Activated gamma-delta T cell treated with Interleukin-2 at 50 U/mL for 16 hours (primary cell): ENCODE data around the gene PRM3.

ENCODE experiments used
- DNase-seq: peaks from one replicate; pipeline ENCODE4 v3.0.0-alpha.2; 2020

Gene PRM3

DNA sequence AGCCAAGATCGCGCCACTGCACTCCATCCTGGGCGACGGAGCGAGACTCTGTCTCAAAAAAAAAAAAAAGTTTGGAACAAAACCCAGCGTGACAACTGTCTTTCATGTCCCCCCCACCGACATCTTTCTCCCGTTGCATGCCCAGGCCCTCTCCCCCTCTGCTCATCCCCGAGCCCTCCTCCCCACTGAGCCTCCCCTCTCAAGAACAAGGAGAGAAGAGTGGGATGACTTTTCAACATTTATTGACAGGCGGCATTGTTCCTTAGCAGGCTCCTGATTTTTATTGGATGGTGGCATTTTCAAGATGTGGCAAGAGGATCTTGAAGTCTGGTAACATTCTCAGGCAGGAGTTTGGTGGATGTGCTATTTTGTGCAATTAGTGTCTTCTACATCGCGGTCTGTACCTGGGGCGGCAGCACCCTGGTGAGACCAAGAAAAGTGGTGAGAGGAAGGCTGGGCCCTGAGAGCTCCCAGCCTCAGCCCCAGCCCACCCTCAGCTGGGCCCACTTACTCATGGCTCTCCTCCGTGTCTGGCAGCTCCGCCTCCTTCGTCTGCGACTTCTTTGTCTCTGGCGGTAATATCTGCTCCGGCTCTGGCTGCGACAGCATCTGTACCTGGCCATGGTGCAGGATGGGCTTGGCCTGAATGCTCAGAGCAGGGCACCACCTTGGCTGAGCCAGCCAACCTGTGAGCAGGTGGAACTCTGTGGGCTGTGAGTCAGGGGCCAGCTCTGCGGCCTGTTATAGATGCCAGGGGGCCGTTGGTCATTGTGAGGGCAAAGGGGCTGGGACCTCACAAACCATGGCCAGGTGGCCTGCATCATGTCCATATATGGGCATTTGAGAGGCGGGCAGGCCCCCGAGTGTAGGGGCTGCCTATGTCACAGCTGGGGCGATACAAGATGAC, 7.4 kb upstream of the PRM3 start, which contains the start of gene PRM1:
TSS of gene PRM1 (minus strand) at position 715 of the 907 bp plus-strand sequence. CDS start at position 623, 92 bp downstream.
- no peak for DNase-seq

DNA sequence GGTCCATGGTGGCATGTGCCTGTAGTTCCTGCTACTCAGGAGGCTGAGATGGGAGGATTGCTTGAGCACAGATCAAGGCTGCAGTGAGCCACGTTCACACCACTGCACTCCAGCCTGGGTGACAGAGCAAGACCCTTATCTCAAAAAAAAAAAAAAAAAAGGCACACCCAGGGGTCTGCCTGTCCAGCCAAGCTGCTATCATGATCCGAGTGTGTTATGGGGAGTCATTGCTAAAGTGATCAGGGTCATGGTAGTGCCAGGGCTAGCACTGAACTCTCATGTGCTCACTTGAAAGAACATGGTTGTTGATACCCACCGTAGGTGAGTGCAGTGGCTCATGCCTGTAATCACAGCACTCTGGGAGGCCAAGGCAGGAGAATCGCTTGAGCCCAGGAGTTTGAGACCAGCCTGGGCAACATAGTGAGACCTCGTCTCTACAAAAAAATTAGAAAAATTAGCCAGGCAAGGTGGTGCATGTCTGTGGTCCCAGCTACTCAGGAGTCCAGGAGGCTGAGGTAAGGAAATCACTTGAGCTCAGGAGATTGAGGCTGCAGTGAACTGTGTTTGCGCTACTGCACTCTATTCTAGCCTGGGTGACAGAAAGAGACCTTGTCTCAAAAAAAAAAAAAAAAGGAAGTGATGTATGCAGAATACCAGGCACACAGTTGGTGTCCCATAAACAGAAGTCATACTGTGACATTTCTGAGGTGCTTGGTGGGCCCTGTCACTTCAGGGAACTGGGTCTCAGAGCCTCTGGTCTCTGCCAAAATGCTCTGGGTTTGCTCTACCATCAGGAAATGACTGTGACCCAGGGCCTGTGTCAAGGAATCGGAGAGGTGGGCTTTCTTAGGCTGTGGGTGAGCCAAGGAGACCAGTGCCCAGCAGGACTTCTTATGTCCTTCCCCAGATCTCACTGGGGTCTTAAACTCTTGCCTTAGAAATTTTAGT, 5.5 kb upstream of the PRM3 start:
- no peak for DNase-seq

DNA sequence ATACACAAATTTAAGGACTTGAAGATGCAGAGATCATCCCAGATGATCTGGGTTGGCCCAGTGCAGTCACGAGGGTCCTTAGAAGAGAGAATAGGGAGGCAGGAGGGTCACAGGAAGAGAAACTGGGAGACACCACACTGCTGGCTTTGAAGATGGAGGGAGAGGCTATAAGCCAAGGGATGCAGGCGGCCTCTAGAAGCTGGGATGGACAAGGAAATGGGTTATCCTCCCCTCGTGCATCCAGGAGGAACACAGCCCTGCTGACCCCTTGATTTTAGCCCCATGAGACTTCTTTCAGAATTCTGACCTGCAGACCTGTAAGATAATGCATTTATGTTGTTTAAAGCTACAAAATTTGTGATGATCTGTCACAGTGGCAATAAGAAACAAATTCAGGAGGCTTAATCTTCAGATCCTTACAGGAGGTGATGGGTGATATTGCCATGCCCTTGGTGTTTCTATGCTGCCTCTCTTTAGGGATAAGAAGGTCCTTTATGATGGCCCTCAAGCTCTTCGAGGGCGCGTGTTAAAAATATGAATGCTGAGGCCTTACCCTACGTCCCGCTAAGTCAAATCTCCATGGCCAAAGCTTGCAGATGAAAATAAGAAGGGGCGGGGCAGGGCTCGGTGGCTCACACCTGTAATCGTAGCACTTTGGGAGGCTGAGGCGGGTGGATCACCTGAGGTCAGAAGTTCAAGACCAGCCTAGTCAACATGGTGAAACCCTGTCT, 4.3 kb upstream of the PRM3 start:
- no peak for DNase-seq

DNA sequence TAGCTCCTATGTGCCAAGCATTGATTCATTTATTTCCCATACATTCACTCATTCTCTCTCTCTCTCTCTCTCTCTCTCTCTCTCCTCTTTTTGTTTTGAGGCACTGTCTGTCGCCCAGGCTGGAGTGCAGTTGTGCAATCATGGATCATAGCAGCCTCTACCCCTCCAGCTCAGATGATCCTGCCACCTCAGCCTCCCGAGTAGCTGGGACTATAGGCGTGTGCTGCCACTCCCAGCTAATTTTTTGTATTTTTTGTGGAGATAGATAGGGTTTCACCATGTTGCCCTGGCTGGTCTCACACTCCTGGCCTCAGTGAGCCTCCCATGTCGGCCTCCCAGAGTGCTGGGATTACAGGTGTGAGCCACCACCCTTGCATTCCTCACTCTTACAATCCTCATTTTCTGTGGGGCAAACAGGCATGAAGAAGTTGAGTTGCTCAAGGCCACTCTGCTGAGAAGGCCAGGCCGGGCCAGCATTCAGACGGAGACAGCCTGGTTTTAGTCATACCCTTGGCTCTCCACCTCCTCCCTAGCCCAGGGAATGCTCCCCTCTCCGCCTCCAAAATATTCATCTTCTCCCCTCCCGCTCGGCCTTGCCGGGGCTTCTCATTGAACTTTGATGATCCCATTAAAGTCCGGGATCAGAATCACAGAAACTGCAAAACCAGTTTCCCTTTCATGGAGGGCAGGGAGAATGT, 3.6 kb upstream of the PRM3 start:
- no peak for DNase-seq

DNA sequence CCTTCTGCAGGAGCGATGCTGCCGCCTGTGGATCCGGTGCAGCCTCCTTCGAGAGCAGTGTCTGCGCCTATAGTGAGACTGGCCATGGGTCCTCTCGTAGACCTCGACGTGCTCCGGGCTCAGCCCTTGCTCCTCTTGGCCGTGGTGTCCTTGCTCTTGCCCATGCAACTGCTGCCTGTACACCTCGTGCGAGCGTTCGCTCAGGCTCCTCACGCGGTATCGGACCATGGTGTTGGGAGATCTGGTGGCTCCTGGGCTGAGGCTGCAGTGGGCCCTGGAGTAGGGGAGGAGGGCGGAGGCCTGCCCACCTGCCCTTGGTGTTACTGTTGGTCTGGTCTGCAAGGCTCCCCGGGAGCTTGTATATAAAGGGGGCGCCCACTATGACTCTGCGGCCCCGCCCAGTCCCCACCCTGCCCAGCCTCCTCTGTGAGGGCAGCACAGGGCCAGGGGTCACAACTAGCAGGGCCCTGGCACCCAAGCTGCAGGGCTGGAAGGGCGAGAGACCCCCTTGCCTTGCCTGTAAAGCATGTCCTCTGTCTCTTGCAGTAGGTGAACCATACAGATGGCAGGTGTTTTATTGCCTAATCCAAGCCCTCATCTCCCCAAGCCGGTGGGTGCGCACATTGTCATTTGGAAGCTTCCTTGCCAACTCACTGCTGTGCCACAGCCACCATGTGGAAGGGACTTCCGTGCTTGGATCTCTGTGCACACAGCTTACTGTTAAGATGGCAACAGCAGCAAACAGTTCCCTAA, 2.9 kb upstream of the PRM3 start, which contains the start of gene PRM2:
TSS of gene PRM2 (minus strand) at position 338 of the 753 bp plus-strand sequence. CDS start at position 228, 110 bp downstream.
- no peak for DNase-seq

DNA sequence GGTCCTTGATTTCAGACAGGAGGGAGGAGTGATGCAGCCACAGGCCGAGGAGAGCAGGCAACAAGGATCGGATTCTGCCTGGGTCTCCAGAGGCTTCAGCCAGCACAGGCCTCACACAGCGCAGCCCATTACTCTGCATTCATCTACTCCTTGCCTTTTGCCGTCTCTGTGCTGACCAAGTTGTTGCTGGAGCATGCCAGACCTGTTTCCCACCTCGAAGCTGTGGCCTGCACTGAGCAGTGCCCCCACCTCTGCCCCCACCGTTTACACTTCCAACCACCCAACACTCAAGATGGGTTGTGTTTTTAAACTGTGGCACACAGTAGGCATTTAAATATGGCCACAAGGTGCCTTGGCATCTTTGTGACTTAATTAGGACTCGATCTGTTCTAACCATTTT, 1.5 kb upstream of the PRM3 start:
- DNase-seq = no peak

DNA sequence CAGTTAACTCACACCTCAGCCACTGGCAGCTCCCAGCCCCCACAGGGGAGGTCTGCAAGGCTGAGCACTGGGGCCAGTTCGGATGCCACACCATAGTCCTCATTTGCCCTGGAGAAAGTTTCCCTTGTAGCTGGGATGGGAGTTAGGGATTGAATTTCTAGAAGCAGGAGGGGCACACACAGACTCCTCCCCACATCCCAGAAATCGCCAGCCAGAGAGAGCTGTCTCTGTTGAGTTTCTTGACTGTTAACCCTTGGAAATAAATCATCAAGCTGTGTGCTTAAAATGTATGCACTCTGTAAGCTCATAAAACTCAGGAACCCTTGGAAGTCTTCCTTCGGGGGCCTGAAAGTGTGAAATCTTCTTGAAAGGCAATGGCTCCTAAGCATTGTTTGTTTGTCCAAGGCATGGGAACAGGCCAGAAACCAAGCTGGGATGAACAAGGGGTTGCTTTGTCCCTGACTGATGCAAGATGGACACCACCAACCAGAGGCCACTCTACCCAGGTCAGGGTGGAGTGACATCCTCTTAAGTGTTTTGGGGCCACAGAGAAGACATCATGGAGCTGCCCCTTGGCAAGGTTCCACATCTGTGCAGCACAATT, 394 bp upstream of the PRM3 start:
- no peak for DNase-seq

DNA sequence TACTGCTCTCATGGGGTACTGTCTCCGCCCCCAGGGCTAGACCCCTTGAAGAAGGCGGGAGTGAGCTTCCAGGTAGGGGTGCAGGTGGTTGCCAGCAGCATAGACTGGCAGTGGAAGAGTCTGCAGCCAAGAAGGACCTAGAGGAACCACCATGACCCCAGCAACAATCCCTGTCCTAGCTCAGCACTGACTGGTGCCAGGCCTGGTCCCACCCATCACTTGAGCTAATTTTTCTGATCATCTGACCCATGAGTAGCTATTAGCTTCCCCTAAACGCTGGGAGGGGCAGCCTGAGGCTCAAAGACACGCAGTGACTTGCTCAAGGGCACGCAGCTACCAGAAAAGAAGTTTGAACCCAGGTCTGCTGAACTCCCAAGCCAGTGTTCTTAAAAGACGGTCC, 945 bp downstream of the PRM3 start:
- DNase-seq = no peak

DNA sequence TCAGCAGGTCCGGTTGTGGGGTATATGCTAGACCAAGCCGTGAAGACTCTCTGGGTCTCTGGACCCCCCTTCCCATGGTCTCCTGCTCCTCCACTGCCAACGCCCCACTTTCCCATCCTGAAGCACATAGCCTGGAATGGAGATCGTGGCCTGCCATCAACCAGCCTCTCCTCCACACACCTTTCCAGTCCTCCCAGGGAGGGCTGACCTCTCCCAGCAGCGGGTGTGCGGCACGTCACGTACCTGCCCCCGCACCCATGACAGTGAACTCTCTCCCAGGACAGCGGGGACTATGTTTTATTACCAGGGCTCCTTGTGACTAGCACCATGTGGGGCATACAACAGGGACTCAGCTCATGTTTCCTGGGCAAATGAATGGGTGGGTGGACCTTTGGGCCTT, 1.8 kb downstream of the PRM3 start:
- DNase-seq = no peak

DNA sequence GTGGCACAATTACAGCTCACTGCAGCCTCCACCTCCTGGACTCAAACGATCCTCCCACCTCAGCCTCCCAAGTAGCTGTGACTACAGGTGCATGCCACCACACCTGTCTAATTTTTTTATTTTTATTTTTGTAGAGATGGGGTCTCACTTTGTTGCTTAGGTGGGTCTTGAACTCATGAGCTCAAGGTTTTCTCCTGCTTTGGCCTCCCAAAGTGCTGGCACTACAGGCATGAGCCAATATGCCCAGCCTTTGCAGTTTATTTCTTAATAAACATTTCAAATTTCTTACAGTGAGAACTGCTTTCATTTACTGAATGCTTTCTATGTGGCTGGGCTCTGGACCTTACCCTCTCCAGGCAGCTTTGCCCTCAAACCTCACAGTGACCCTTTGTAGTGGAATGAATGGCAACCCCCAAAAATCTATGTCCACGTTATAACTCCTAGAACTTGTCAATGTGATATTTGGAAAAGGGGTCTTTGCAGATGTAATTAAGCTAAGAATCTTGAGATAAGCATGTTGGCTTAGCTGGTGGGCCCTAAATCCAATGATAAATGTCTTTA, 2.7 kb downstream of the PRM3 start:
- no peak for DNase-seq

DNA sequence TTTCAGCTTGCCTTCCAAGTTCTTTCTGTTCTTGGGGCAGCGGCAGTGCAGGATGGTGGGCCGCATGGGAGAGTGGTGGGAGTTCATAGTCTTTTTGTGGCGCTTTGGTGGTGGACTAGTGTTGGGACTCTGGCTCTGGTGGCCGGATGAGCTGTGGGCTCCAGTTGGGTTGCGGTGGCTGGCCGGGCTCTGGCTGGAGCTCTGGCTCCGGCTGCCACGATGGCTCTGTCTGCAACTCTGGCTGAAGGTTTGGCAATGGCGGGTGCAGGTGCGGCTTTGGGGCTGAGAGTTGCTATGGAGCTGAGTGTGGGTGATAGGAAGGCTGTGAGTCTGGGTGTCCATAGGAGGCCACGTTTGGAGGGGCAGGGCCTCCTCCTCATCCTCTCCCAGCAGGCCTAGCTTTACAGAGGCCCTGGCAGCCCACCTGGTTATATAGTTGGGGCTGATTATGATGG, 4.5 kb downstream of the PRM3 start, which contains the start of gene TNP2:
TSS of gene TNP2 (minus strand) at position 405 of the 455 bp plus-strand sequence. CDS start at position 342, 63 bp downstream.
- DNase-seq = no peak

DNA sequence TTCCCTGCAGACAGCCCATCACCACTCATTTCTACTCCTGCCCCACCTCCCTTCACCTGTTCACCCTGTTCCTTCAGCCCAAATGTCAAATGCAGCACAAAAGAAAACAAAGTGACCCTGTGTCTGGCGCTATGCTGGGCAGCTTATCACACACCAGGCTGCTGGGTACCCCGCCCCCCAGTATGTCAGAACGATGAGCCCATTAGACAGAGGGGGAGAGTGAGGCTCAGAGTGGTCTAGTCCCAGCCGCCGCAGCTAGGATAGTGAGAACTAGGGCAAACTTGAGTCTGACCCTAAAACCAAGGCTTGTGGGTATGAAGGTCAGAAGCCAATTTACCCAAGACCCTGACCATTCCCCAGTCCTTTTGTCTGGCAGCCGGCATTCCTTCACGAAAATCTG, 8.3 kb downstream of the PRM3 start:
- no peak for DNase-seq

DNA sequence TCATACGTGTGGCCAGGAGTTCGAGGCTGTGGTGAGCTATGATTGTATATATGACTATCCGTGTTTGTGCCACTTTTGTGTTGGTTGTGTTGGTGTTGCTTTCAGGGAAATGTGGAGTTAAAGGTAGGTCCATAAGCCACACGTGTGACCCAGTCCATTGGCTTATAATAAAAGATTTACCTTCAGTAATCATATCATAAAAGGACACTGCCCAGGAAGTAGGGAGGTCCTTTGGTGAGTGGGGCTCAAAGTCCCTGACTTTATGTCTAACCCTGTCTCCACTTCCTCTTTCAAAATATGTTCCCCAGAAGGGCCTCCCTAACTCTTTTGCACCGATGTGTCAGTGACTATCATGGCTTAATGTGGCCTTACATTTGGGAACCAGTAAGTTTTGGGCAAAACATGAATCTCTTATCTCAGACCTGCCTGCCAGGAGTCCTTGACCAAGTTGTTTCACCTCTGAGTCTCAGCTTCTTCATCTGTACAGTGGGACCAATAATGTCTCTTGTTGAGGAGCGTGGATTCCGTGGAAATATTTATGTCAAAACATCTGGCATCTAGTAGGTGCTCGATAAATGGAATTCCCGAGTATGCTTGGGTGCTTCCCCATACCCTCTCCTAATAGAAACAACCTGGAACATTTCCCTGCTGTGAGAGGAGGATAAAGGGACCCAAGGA, 9.1 kb downstream of the PRM3 start:
- DNase-seq = no peak

DNA sequence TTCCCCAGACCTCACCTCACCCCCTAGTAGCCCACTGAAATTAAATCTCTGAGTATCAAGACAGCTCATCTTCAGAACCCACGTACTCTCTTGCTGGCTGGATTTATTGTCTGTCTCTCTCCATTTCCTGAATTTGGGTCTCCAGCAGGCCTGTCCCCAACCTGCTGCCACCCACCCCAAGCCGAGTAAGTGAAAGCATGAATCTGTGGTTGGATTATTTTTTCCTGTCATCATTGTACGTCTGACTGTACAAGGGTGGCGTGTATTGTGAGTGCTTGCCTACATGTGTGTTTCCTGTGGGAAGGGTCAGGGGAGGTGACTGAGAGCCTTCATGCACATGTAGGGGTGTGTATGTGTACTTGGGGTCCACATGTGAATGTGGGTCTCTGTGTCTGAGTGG, 9.7 kb downstream of the PRM3 start:
- peak; percentile 19 for DNase-seq

DNA sequence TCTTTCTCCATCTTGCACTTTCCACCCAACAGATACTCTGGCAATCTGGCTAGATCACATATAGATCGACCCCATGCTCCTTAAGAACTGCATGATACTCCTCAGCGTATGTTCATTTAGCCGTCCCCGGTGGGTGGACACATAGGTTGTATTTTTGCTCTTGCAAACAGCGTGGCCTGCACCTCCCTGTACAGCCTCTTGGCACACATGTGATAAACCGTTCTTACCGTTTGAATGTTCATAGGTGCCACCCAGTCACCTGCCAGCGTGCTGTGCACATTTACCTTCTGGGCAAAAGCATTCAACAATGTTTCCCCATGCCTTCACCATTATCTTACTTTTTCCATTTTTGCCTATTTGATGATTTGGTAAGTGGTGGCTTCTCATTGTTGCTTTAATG, 10.5 kb downstream of the PRM3 start:
- no peak for DNase-seq

DNA sequence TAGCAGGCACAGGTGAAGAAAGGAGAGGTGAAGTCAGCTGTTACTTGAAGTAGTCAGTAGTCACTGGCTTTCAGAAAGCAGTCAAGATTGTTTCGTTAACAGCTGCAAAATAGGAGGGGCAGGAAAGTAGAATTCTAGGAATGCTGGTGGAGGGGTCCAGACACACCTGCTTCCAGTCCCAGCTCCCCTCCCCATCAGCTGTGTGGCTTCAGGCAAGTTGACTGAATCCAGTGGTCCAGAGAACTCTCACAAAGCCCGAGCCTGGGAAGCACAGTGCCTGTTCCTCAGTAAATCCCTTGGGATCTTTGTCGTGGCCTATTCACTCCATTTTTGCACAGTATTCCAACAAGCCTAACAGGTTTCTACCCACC, 12.8 kb downstream of the PRM3 start:
- no peak for DNase-seq

DNA sequence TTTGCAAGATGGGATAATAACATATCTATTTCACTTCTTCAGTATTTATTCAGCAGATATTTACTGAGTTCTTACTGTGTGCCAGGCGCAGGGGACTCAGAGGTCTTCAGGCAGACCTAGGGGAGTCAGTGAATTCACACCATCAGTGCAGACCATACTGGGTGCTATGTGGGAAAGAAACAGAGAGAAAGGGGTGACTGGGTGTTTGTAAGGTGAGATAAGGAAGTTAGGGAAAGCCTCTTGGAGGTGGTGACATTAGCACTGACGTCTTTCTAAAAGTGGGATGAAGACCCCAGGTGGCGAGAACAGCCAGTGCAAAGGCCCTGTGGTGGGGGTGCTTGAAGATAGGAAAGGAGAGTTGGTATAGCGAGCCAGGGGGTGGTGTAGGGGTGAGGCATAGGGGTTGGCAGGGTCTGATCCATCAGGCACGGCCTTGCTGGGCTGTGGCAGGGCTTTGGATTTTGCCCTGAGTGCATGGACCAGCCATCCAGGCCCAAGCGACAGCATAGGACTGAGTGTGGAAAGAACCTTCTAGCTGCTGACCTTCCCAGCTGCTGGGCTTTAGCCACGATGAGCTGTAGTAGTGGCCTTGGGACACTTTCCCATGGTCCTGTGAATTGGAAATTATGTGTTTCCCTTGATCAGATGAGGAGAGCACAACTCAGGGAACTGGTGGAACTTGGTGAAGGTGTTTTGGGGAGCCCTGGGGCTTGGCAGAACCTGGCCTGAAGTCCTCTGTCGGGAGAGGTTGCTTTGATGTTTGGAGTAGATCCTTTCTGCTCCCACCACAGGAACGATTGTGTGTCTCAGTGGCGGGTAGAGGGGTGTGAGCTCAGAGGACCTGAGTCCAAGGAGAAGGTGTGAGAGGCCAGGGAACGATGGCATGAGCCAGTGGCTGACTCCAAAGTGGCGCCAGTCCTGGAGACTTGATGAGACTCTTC, 13.5 kb downstream of the PRM3 start:
- no peak for DNase-seq
